Fibroblast of peridontal ligament (primary cell): ENCODE data around the gene ARL4A.
"Not testable (repeated sequence)": the region's sequence is repeated elsewhere in the genome, so short reads cannot be mapped to it uniquely, and the experiment has no call there.

Experiments used
- DNase-seq: peaks from one replicate; pipeline ENCODE4 v3.0.0-alpha.2; 2010; ENCODE audit errors: extremely low read depth

The ARL4A gene

GRCh38 chr7:12670000-12670729 is 17.3 kb upstream of the ARL4A start:
- DNase-seq, result peak; percentile 88

- DNase-seq, result no peak
Measured at GRCh38 chr7:12670743-12671520, 16.5 kb upstream of the ARL4A start.

DNA sequence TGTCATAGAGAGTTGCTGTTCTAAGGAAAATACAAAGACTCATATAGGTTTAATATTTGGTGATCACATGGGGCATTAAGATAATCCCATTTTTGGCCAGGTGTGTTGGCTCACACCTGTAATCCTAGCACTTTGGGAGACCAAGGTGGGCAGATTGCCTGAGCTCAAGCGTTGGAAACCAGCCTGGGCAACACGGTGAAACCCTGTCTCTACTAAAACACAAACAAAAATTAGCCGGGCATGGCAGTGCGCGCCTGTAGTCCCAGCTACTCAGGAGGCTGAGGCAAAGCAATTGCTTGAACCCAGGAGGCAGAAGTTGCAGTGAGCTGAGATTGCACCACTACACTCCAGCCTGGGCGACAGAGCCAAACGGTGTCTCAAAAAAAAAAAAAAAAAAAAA is 14.0 kb upstream of the ARL4A start:
- not testable (repeated sequence) for DNase-seq

DNA sequence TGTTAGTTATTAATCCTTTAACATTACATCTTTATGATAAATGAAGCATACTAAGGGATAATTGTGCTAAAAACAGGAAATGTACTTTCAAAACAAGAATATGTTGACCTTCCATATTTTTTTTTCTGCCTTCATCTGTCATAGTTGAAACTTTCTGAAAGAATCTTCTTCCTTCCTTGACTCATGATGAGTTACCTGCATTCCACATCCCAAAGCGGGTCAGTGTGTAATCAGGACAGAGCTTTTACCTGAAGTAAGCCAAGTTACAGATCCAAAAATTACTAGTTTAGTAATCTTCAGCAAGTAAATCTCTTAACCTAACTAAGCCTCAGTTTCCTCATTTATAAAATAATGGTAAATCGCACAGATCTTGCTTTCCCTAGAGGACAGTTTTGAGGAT is 13.4 kb upstream of the ARL4A start:
- DNase-seq, result no peak

GRCh38 chr7:12674861-12675260 is 12.6 kb upstream of the ARL4A start:
- peak; percentile 56 for DNase-seq

DNA sequence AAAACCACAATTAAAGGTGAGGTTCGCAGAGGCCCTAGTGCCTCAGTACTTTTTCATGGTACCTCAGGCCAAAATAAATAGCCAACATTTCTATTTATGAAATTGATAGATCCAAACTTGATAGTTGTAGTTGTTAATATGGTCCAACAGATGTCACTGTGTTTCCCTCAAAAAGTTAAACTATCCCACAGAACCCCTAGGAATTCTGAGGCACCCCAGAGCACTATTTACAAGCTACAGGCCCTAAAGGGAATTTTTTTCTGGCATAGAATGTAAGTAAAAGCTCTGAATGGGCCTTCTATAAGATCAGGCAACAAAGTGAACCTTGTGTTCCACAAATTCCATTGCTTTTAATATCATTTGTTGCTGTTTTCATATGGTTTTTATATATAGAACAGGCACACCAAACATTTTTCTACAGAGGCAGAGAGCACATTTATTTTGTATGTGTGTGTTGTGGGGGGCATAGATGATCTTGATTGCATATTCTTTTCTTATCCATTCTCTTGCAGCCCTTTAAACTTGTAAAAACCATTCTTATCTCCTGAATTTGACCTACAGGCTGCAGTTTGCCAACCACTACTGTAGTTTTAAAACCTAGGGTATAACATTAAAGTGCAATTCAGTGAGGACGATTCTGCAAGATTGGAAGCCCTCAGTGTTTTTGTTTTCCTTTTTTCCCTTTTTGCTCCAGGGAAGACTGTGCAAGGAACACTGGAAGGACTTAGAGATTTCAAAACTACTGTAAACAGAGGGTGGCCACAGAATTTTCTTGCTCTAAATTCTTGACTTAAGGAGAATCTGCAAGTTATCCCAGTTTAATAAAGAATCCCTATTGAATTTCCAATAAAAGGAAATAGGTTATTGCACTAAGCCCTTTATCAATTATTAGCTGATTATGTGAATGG is 3.5 kb upstream of the ARL4A start:
- peak; percentile 51 for DNase-seq

DNA sequence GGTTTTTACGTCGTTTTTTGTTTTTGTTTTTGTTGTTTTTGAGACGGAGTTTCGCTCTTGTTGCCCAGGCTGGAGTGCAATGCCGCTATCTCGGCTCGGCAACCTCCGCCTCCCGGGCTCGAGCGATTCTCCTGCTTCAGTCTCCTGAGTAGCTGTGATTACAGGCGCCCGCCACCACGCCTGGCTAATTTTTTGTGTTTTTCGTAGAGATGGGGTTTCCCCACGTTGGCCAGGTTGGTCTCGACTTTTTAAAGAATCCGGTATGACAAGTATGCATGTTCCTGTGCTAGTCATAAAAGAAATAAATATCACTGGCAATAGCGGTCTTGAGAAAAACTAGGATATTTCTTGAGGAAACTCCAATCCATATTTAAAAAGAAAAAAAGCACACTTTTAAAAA is 2.7 kb upstream of the ARL4A start:
- DNase-seq, result no peak

DNA sequence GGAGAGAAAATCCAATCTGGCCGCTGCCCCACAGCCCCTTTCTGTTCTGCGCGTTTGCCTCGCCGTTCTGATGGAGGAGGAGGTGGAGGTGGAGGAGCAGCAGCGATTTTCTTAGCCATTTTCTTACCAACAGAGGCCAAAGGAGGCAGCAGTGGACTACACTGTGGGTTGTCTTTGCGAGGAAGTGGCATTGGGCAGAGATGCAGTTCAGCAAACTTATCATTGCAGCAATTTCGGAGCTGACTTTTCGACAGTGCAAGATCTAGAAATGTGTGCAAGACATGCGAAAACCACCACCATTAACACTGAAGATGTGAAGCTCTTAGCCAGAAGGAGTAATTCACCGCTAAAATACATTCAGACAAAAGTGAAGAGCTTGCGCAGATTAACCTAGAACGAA is 1.9 kb upstream of the ARL4A start:
- DNase-seq, result no peak

- DNase-seq, result peak; percentile 86
Measured at GRCh38 chr7:12686234-12686890, 1.1 kb upstream of the ARL4A start.

GRCh38 chr7:12687718-12688171 is 312 bp downstream of the ARL4A start:
- DNase-seq, result no peak

DNA sequence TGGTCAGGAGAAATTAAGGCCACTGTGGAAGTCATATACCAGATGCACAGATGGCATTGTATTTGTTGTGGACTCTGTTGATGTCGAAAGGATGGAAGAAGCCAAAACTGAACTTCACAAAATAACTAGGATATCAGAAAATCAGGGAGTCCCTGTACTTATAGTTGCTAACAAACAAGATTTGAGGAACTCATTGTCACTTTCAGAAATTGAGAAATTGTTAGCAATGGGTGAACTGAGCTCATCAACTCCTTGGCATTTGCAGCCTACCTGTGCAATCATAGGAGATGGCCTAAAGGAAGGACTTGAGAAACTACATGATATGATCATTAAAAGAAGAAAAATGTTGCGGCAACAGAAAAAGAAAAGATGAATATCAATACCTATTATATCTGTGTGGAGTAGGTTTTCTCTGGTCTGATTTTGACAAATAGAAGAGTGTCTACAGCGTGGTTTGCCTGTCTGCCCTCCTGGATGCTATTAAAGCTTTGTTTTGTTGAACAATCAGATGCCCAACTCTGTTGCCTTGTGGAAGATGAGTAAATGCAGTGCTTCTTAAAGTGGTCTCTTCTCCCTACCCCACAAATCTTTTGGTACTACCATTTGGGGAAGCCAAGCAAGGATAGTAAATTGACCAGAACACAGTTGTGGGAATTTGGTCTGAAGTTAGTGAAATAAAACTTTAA is 1.2 kb downstream of the ARL4A start:
- not testable (repeated sequence) for DNase-seq

DNA sequence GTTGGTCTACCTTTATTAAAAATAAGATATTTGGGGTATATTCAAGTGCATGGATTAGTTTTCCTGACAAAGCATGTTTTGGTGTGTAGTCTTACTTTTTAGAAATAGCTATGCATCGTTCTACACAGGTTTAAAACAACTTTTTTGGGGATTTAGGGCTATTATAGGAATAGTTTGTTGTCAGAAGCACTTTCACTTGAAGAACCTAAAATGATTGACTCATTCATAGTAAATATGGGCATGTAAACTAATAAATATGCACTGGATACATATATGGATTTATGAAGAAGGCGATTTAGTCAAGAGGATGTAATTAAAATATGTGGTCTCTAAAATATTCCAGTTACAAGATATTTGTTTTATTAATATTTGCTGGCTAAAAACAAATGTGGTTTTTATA is 2.0 kb downstream of the ARL4A start:
- DNase-seq, result no peak

DNA sequence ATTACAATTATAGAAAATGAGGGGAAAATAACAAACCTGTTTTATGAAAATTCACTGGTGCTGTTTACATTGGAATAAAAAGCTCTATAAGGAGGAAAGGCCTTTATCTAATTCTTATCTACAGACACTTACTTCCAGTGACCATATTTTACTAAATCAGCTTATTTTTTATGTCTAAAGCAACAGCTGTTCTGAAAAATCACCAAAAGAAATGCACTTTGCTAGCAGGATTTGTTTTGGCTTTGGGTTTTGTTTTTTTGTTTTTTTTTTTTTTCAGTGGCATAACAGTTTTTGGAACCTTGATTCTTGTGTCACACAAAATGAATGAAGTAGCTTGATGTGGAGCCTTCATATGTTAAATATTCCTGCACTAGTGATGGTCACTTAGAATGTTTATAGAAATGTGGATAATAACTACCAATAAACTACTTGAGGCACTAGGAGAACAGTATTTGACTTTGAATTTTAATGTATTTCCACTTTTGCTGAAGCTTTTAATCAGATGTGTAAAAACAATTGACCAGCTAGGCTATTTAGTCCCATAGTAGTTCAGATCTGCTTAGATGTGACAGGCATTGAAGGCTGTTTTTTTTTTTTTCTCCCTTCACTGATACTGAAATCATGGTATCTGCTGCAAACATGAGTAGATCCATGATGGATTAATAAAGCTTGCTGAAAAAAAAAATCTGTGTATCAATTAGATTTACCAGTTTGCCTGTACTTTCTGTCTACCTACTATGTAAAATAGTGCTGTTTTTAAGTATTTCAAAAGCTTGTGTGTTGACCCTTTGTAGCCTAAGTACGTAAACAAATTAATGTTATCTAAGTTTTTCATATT is 2.8 kb downstream of the ARL4A start:
- DNase-seq, result no peak

DNA sequence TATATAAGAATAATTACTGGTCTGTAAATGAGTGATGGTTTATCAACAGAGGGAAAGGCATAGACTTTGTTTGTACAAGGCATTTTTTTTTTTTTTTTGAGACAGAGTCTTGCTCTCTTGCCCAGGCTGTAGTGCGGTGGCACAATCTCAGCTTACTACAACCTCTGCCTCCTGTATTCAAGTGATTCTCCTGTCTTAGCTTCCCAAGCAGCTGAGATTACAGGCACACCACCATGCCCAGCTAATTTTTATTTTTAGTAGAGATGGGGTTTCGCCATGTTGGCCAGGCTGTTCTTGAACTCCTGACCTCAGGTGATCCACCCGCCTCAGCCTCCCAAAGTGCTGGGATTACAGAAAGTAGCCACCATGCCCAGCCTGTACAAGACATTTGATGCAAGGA is 4.0 kb downstream of the ARL4A start:
- not testable (repeated sequence) for DNase-seq

DNA sequence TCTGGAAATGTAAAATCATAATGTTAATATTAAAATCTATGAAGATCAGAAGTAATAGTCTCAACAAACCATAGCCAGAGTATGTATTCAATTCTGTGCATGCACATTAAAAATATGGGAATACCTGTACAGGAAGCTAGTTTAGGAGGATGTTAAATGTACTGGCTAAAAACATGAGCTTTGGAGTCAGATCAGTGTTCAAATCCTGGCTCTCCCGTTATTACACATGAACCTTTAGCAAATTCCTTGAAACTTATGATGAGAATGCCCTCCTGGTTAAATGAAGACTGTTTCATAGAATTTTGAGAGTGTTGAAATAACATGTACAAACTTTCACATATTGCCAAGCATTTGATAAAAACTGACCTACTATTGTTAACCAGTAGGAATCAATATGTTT is 4.6 kb downstream of the ARL4A start:
- DNase-seq, result no peak

GRCh38 chr7:12692479-12693259 is 5.2 kb downstream of the ARL4A start:
- no peak for DNase-seq

DNA sequence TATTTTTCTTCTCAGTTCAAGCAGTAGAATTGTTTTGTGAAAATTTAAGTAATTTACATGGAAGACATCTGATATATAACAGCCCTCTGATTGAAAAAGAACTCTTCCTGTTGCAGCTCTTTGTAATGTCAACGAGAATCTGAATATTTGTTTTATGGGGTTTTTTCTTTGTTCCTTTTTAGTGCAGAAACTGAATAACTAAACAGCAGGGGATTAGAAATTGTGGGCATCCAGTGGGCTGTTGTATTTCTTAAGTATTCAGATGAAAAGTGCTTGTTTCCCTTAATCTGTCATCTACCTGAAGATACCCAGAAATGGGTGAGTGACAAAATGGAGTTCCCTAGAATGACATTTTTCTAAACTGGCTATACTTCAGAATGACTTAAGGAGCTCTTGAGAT is 7.4 kb downstream of the ARL4A start:
- DNase-seq, result no peak

GRCh38 chr7:12695965-12696364 is 8.5 kb downstream of the ARL4A start:
- DNase-seq, result no peak

DNA sequence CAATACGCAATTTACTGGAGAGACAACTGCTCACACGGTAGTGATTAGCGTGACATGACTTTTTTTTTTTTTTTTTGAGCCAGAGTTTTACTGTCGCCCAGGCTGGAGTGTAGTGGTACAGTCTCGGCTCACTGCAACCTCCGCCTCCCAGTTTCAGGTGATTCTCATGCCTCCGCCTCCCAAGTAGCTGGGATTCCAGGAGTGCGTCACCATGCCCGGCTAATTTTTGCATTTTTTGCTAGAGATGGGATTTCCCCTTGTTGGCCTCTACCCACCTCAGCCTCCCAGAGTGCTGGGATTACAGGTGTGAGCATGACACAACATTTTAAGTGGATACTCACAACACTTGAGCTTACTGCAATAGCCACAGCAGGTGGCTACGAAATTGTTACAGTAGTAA is 11.9 kb downstream of the ARL4A start:
- DNase-seq, result no peak
